HepG2 (cell line): ENCODE measurements around the gene DNAJB12. TPM values are rescaled to one million over a fixed set of nuclear protein-coding genes. Genes with fewer than 3 reads are reported as not detected.

Experiments used
- ATAC-seq: fragments of 200-7000 bp; cut with Tn5 transposase; 3 replicates; pipeline ENCODE4 v1.9.1; 2020; ENCODE audit warnings: mild to moderate bottlenecking, moderate library complexity
- BruUV-seq: library from RNA; stranded (reverse); fragments of 400-500 nt; replicated peaks from 2 replicates; lab custom pipeline; 2021; lab: Mats Ljungman, UMichigan
- CTCF ChIA-PET: fragments of 300-600 bp; formaldehyde crosslinking; extraction: SDS; loops from one replicate; lab custom pipeline; 2021; ENCODE audit warnings: low total read pairs, inconsistent platforms, low intra/inter-chr PET ratio; lab: Yijun Ruan, JAX
- POLR2A ChIA-PET: fragments of 350-600 bp; sonication (Branson Sonifier 250); formaldehyde crosslinking; loops from one replicate; lab custom pipeline; 2020; ENCODE audit warnings: antibody characterized with exemption, inconsistent platforms; lab: Yijun Ruan, JAX
- DNase-seq: peaks from one replicate; pipeline ENCODE4 v3.0.0-alpha.2; 2015; ENCODE audit warnings: low spot score
- FAIRE-seq: peaks from 3 replicates; lab custom pipeline; 2011; peaks lifted over from hg19 to GRCh38; lab: Jason Lieb, UNC
- H2AFZ ChIP-seq: one replicate; pipeline ENCODE4 v1.6.1; 2011; ENCODE audit warnings: low read length, inconsistent platforms
- H3K27ac ChIP-seq: fragments of 300-600 bp; 3 replicates; pipeline ENCODE4 v1.8.0; 2011; ENCODE audit warnings: mixed run types, mild to moderate bottlenecking, mixed read lengths, low read length, inconsistent platforms; ENCODE audit not compliant: insufficient read depth; ENCODE audit errors: extremely low read length
- H3K27me3 ChIP-seq, 2 experiments: fragments of 200-600 bp in 1 of 2; 2 replicates in 1 of 2; 3 replicates in 1 of 2; pipeline versions ENCODE4 v1.6.0 to v1.8.0; 2011; ENCODE audit warnings: low read length in 2 of 2, mild to moderate bottlenecking in 2 of 2, moderate library complexity in 2 of 2, inconsistent platforms in 1 of 2; ENCODE audit not compliant: insufficient read depth in 2 of 2, control insufficient read depth in 1 of 2
- H3K36me3 ChIP-seq, 2 experiments: fragments of 200-600 bp in 1 of 2; replicated peaks in 1 of 2; 2 replicates in 1 of 2; 3 replicates in 1 of 2; pipeline versions ENCODE4 v1.5.1 to v1.8.0; 2011; ENCODE audit warnings: low read length in 2 of 2, inconsistent platforms in 1 of 2; ENCODE audit not compliant: insufficient read depth in 2 of 2, control insufficient read depth in 1 of 2
- H3K4me1 ChIP-seq: 2 replicates; pipeline ENCODE4 v1.5.1; 2012; ENCODE audit warnings: low read length, inconsistent platforms; ENCODE audit not compliant: insufficient read depth
- H3K4me2 ChIP-seq: 2 replicates; pipeline ENCODE4 v1.6.0; 2011; ENCODE audit warnings: low read depth, low read length, inconsistent platforms
- H3K4me3 ChIP-seq, 3 experiments: fragments of 200-600 bp in 1 of 3; sonication (generic), shearing (Covaris generic) in 1 of 3; replicated peaks in 1 of 3; 2 replicates each; pipeline ENCODE4 v1.5.1; 2011 to 2016; ENCODE audit warnings: low read length in 3 of 3, inconsistent platforms in 2 of 3, low read depth in 2 of 3, mild to moderate bottlenecking in 2 of 3, control low read depth in 1 of 3, mixed read lengths in 1 of 3; ENCODE audit not compliant: insufficient read depth in 1 of 3
- H3K79me2 ChIP-seq: one replicate; pipeline ENCODE4 v1.6.1; 2011; ENCODE audit warnings: low read length, inconsistent platforms; ENCODE audit not compliant: insufficient read depth
- H3K9ac ChIP-seq: 2 replicates; pipeline ENCODE4 v1.6.0; 2011; ENCODE audit warnings: mild to moderate bottlenecking, low read depth, low read length, inconsistent platforms; ENCODE audit not compliant: insufficient read depth
- H3K9me3 ChIP-seq: 2 replicates; pipeline ENCODE4 v1.5.1; 2012; ENCODE audit warnings: mild to moderate bottlenecking, low read length
- H4K20me1 ChIP-seq: 2 replicates; pipeline ENCODE4 v1.6.0; 2011; ENCODE audit warnings: inconsistent platforms, mild to moderate bottlenecking, low read length, moderate library complexity; ENCODE audit not compliant: insufficient read depth
- AGO2 ChIP-seq: fragments of 200-400 bp; formaldehyde crosslinking; optimal IDR thresholded peaks from 2 replicates; pipeline ENCODE3; 2017; ENCODE audit warnings: mild to moderate bottlenecking, low read depth, low read length, moderate library complexity
- EED ChIP-seq: sonication (generic); formaldehyde crosslinking; IDR thresholded peaks from 2 replicates; pipeline ENCODE4 v1.5.0; 2020; ENCODE audit warnings: mild to moderate bottlenecking, missing genetic modification reagents
- HOXA7 ChIP-seq: sonication (generic); formaldehyde crosslinking; IDR thresholded peaks from 2 replicates; pipeline ENCODE4 v1.8.1; 2022; ENCODE audit warnings: mild to moderate bottlenecking, missing genetic modification reagents, moderate library complexity
- IKZF5 ChIP-seq: IDR thresholded peaks from 2 replicates; pipeline ENCODE4 v1.6.1; 2018; ENCODE audit warnings: missing genetic modification reagents, mild to moderate bottlenecking, missing compliant biosample characterization
- MYC ChIP-seq: sonication (generic); formaldehyde crosslinking; IDR thresholded peaks from 2 replicates; pipeline ENCODE4 v1.9.0; 2021; ENCODE audit warnings: missing genetic modification reagents, borderline replicate concordance
- NONO ChIP-seq, 2 experiments: fragments of 450-650 bp in 1 of 2; sonication (generic) in 1 of 2; formaldehyde crosslinking in 1 of 2; IDR thresholded peaks in 1 of 2; conservative IDR thresholded peaks in 1 of 2; 2 replicates each; pipeline versions ENCODE4 v1.6.1 to v1.8.0; 2017 to 2022; ENCODE audit warnings: mild to moderate bottlenecking in 1 of 2, missing genetic modification reagents in 1 of 2, moderate library complexity in 1 of 2
- ONECUT2 ChIP-seq: sonication (generic); formaldehyde crosslinking; IDR thresholded peaks from 2 replicates; pipeline ENCODE4 v1.4.0; 2020; ENCODE audit warnings: missing genetic modification reagents
- PATZ1 ChIP-seq: sonication (generic); formaldehyde crosslinking; IDR thresholded peaks from 2 replicates; pipeline ENCODE4 v1.4.0; 2020; ENCODE audit warnings: missing genetic modification reagents
- RAD21 ChIP-seq: fragments of 450-650 bp; formaldehyde crosslinking; IDR thresholded peaks from 2 replicates; pipeline ENCODE4 v1.5.0; 2020; ENCODE audit warnings: mild to moderate bottlenecking
- RXRA ChIP-seq: sonication (generic); formaldehyde crosslinking; IDR thresholded peaks from 2 replicates; pipeline ENCODE4 v1.5.1; 2020; ENCODE audit warnings: missing genetic modification reagents
- SMC3 ChIP-seq: IDR thresholded peaks from 2 replicates; pipeline ENCODE4 v1.6.1; 2011; ENCODE audit warnings: low read length, improper control_type of control experiment
- ZBTB38 ChIP-seq: sonication (generic); formaldehyde crosslinking; IDR thresholded peaks from 2 replicates; pipeline ENCODE4 v1.5.1; 2020; ENCODE audit warnings: mild to moderate bottlenecking, missing genetic modification reagents
- ZFX ChIP-seq: sonication (generic); formaldehyde crosslinking; IDR thresholded peaks from 2 replicates; pipeline ENCODE4 v1.4.0; 2020; ENCODE audit warnings: mild to moderate bottlenecking, low read depth, missing genetic modification reagents, moderate library complexity
- ZNF12 ChIP-seq: sonication (generic); formaldehyde crosslinking; IDR thresholded peaks from 2 replicates; pipeline ENCODE4 v1.5.0; 2020; ENCODE audit warnings: missing genetic modification reagents
- ZNF720 ChIP-seq: sonication (generic); formaldehyde crosslinking; IDR thresholded peaks from 2 replicates; pipeline ENCODE4 v1.4.0; 2020; ENCODE audit warnings: missing genetic modification reagents
- ZNF768 ChIP-seq: sonication (generic); formaldehyde crosslinking; IDR thresholded peaks from 2 replicates; pipeline ENCODE4 v1.4.0; 2020; ENCODE audit warnings: missing genetic modification reagents
- WGBS: methylation state at CpG from one replicate; pipeline ENCODE4 v1.1.6; 2017; ENCODE audit warnings: low lambda C conversion rate; 5-methylcytosine and 5-hydroxymethylcytosine counted together
- in situ Hi-C: cut with HindIII; loops from 2 replicates; pipeline ENCODE4 v1.10.0; 2017; ENCODE audit warnings: low pct_unique_long_range_greater_than_20kb; ENCODE audit not compliant: extremely low pct_ligation_motif_present
- intact Hi-C: fragments of 100-400 bp; cut with micrococcal nuclease; formaldehyde crosslinking; loops from one replicate; pipeline ENCODE4 v1.10.0; 2022; ENCODE audit not compliant: unreplicated experiment
- polyA plus RNA-seq, 8 experiments: library from polyadenylated mRNA; depleted of rRNA in 3 of 8; stranded (reverse) in 7 of 8; unstranded in 1 of 8; fragments of >200 nt; fragmentation: Illumina TruSeq in 4 of 8; extraction: Trizol in 4 of 8; gene quantifications; 2 replicates each; pipeline versions ENCODE4 v1.2.1 to v1.2.3, GENCODE V29; 2011 to 2016; ENCODE audit warnings: low read depth in 4 of 8, missing spikeins in 1 of 8, mixed read lengths in 1 of 8; ENCODE audit not compliant: insufficient read depth in 1 of 8
- total RNA-seq, 5 experiments: library from RNA; depleted of rRNA; stranded (reverse); fragments of >200 nt; fragmentation: Illumina TruSeq; extraction: Trizol; gene quantifications; 2 replicates each; pipeline ENCODE4 v1.2.3, GENCODE V29; 2016; ENCODE audit warnings: low read depth in 1 of 5

DNAJB12 gene
- total and polyA plus RNA-seq, 2 of the 13 experiments (the other 11 are each of a cell fraction or from before 2014, with no cell fraction given): 10.8 to 18.2 TPM

GRCh38 chr10:72342911-72343310 is 11.8 kb downstream of the DNAJB12 start (continued):
- no peak for TF ChIP-seq ZNF720 (CRISPR knock-in tag)
- TF ChIP-seq EED (CRISPR knock-in tag): no peak
- no peak for TF ChIP-seq IKZF5
- no peak for TF ChIP-seq HOXA7
- TF ChIP-seq, all 625 proteins: peak for 0

- in situ Hi-C loops (loop anchor here (25.0 kb wide), 1 partner anchor 253 kb away; the partner anchor contains the start of gene SPOCK2), intact Hi-C loops (no loop called here)
- no TSS peak for BruUV-seq
- ChIA-PET POLR2A (interaction anchor here (0.7 to 1.7 kb wide), 3 partner anchors 10 to 14 kb away, joined by 3 to 7 read pairs (median 3); no protein-coding TSS in a partner anchor), CTCF (interaction anchor here (1.0 kb wide), 1 partner anchor 12 kb away, joined by 3 read pairs; no protein-coding TSS in a partner anchor)
- peaks cover 22 to 54% of the 10 kb centered on the region in 2 experiments for H3K36me3 ChIP-seq
- no peaks in the 10 kb centered on the region for H4K20me1 ChIP-seq
- H3K4me3 ChIP-seq: no peak overlapping the region
- no peaks in the 10 kb centered on the region for H3K79me2 ChIP-seq
- FAIRE-seq (peak; percentile 57), ATAC-seq (peak; percentile 68), DNase-seq (no peak)
- no peak overlapping the region for H3K9ac ChIP-seq
- H3K27ac ChIP-seq: no peak overlapping the region
- H3K4me1 ChIP-seq: peaks cover 15% of the 10 kb centered on the region
- no peak overlapping the region for H2AFZ ChIP-seq
- 98% methylated on average over 22 of the region's 28 CpGs for WGBS
- H3K27me3 ChIP-seq: no peaks in the 10 kb centered on the region; a peak in 1 of 5 replicates
- H3K9me3 ChIP-seq: no peaks in the 10 kb centered on the region
- H3K4me2 ChIP-seq: no peak overlapping the region
- TF ChIP-seq RAD21 (CRISPR knock-in tag) (peak; percentile 77), ZFX (CRISPR knock-in tag) (peak; percentile 31; the same call in 1 of the 2 replicates), ONECUT2 (CRISPR knock-in tag) (no peak), ZBTB38 (CRISPR knock-in tag) (peak; percentile 64; the same call in 1 of the 2 replicates), ZNF768 (CRISPR knock-in tag) (peak; percentile 52; the same call in 1 of the 2 replicates), AGO2 (peak; percentile 22), NONO (IDR thresholded peaks at IDR 0.05) (no peak), NONO (CRISPR knock-in tag; conservative IDR thresholded peaks at IDR 0.05) (0 out of 2 replicates have a peak, but pooled peaks have one; percentile 35), SMC3 (peak; percentile 53), PATZ1 (CRISPR knock-in tag) (peak; percentile 90), ZNF12 (0 out of 2 replicates have a peak, but pooled peaks have one; percentile 34), RXRA (CRISPR knock-in tag) (peak; percentile 15; the same call in 1 of the 2 replicates), MYC (CRISPR knock-in tag) (peak; percentile 80; the same call in 1 of the 2 replicates)
These were observed 14.0 kb downstream of the DNAJB12 start for GRCh38 chr10:72340510-72341261.
